Gastroesophageal sphincter (tissue), 4 donors: Measurements from ENCODE around the gene SPRR2G. TPM values are rescaled to one million over a fixed set of nuclear protein-coding genes. Genes with fewer than 3 reads are reported as not detected.
"Not testable (repeated sequence)": the region's sequence is repeated elsewhere in the genome, so short reads cannot be mapped to it uniquely, and the experiment has no call there.

Experiments
- ATAC-seq: fragments of 150-250 bp; one replicate; pipeline ENCODE4 v1.9.1; 2016; ENCODE audit warnings: mild to moderate bottlenecking, moderate library complexity
- H3K27ac ChIP-seq, 4 donors: fragments of 200-600 bp; sonication (generic) in 3 of 4; 1 replicate in 3 of 4; 2 replicates in 1 of 4; pipeline ENCODE4 v1.5.1; 2016 to 2019
- H3K27me3 ChIP-seq: fragments of 200-600 bp; sonication (generic); one replicate; pipeline ENCODE4 v1.5.1; 2019
- H3K36me3 ChIP-seq, 2 donors: fragments of 200-600 bp; sonication (generic); one replicate each; pipeline ENCODE4 v1.5.1; 2019; ENCODE audit warnings: control low read depth in 1 of 2
- H3K4me1 ChIP-seq, 3 donors: fragments of 200-600 bp; sonication (generic); 1 replicate in 2 of 3; 2 replicates in 1 of 3; pipeline ENCODE4 v1.5.1; 2016 to 2019; ENCODE audit warnings: control low read depth in 2 of 3
- H3K4me3 ChIP-seq, 2 donors: fragments of 200-600 bp; sonication (generic); one replicate each; pipeline ENCODE4 v1.5.1; 2019; ENCODE audit warnings: mild to moderate bottlenecking in 1 of 2, moderate library complexity in 1 of 2
- H3K9me3 ChIP-seq, 3 donors: fragments of 200-600 bp; sonication (generic); one replicate each; pipeline ENCODE4 v1.5.1; 2017 to 2019; ENCODE audit warnings: control low read depth in 2 of 3
- EP300 ChIP-seq: sonication (generic); formaldehyde crosslinking; IDR thresholded peaks from one replicate; pipeline ENCODE4 v1.6.1; 2017; ENCODE audit warnings: antibody characterized with exemption, mild to moderate bottlenecking
- POLR2A ChIP-seq, 2 donors: fragments of 450-650 bp; IDR thresholded peaks; one replicate each; pipeline ENCODE4 v1.6.1; 2017; ENCODE audit warnings: antibody characterized with exemption in 2 of 2, mild to moderate bottlenecking in 2 of 2, moderate library complexity in 1 of 2
- POLR2AphosphoS5 ChIP-seq: sonication (generic); formaldehyde crosslinking; IDR thresholded peaks from one replicate; pipeline ENCODE4 v1.6.1; 2017; ENCODE audit warnings: antibody characterized with exemption
- WGBS, 2 donors: methylation state at CpG; one replicate each; pipeline ENCODE4 v1.1.5; 2018; ENCODE audit warnings: low coverage in 1 of 2; 5-methylcytosine and 5-hydroxymethylcytosine counted together
- total RNA-seq, 4 donors: library from RNA; depleted of rRNA; stranded (reverse); fragments of >200 nt; gene quantifications; one replicate each; pipeline ENCODE4 v1.1.0, GENCODE V29; 2016
- TF ChIP-seq, protein P1 (sequence below), 4 experiments: fragments of 200-600 bp in 2 of 4; fragments of 450-650 bp in 2 of 4; sonication (generic) in 1 of 4; IDR thresholded peaks; one replicate each; pipeline ENCODE4 v1.5.1; 2017 to 2019; ENCODE audit warnings: antibody characterized with exemption in 4 of 4, mild to moderate bottlenecking in 2 of 4, moderate library complexity in 2 of 4

The SPRR2G gene
- total RNA-seq, 4 donors from 2014 or later, result not detected

DNA sequence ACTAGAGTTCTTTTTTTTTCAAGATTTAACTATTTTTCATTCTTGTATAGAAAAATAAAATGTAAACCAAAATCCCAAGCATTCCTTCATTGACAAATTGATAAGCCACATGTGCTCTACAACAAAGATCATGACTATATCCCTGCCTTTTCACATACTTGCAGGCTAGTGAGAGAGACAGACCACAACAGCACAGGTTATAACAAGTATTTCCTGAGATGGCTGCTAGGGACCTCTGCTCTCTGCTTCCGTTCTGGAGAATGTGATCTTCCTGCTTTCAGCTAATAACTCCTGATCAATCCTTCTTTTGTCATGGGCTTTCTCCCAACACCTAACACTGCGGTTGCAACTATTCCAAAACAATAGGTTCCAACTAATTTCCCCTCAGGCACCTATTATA is 23.4 kb downstream of the SPRR2G start:
- no peaks in the 10 kb centered on the region for H3K36me3 ChIP-seq
- H3K27ac ChIP-seq, result no peak overlapping the region
- H3K4me3 ChIP-seq, result no peak overlapping the region
- ATAC-seq, result no peak
- H3K9me3 ChIP-seq, result peaks cover 0 to 26% (median 0%) of the 10 kb centered on the region in 3 donors
- TF ChIP-seq POLR2AphosphoS5 (no peak), EP300 (no peak), POLR2A (IDR thresholded peaks at IDR 0.05) (no peak)
- TF ChIP-seq, protein P1, sequence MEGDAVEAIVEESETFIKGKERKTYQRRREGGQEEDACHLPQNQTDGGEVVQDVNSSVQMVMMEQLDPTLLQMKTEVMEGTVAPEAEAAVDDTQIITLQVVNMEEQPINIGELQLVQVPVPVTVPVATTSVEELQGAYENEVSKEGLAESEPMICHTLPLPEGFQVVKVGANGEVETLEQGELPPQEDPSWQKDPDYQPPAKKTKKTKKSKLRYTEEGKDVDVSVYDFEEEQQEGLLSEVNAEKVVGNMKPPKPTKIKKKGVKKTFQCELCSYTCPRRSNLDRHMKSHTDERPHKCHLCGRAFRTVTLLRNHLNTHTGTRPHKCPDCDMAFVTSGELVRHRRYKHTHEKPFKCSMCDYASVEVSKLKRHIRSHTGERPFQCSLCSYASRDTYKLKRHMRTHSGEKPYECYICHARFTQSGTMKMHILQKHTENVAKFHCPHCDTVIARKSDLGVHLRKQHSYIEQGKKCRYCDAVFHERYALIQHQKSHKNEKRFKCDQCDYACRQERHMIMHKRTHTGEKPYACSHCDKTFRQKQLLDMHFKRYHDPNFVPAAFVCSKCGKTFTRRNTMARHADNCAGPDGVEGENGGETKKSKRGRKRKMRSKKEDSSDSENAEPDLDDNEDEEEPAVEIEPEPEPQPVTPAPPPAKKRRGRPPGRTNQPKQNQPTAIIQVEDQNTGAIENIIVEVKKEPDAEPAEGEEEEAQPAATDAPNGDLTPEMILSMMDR (IDR thresholded peaks at IDR 0.05), result no peak
- no peaks in the 10 kb centered on the region for H3K4me1 ChIP-seq
- no peaks in the 10 kb centered on the region for H3K27me3 ChIP-seq
- WGBS, 2 donors, result 36 to 53% methylated on average over 2 of the region's 2 CpGs

DNA sequence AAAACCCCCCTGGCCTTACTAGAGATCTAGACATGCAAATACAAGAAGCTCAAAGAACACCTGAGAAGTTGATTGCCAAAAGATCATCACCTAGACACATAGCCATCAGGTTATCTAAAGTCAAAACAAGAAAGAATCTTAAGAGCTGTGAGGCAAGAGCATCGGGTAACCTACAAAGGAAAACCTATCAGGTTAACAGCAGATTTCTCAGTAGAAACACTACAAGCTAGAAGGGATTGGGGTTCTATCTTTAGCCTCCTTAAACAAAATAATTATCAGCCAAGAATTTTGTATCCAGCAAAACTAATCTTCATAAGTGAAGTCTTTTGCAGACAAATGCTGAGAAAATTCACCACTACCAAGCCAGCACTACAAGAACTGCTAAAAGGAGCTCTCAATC is 25.2 kb downstream of the SPRR2G start:
- H3K4me1 ChIP-seq, result no peaks in the 10 kb centered on the region
- H3K36me3 ChIP-seq, result no peaks in the 10 kb centered on the region
- 89 to 100% methylated on average over 1 of the region's 1 CpG for WGBS, 2 donors
- H3K9me3 ChIP-seq, result peaks cover 0 to 26% (median 0%) of the 10 kb centered on the region in 3 donors
- no peak for ATAC-seq
- no peak overlapping the region for H3K27ac ChIP-seq
- TF ChIP-seq, protein P1 (IDR thresholded peaks at IDR 0.05), result no peak
- TF ChIP-seq POLR2AphosphoS5, result no peak
- TF ChIP-seq EP300, result no peak
- no peak for TF ChIP-seq POLR2A (IDR thresholded peaks at IDR 0.05)
- no peak overlapping the region for H3K4me3 ChIP-seq
- H3K27me3 ChIP-seq, result no peaks in the 10 kb centered on the region

DNA sequence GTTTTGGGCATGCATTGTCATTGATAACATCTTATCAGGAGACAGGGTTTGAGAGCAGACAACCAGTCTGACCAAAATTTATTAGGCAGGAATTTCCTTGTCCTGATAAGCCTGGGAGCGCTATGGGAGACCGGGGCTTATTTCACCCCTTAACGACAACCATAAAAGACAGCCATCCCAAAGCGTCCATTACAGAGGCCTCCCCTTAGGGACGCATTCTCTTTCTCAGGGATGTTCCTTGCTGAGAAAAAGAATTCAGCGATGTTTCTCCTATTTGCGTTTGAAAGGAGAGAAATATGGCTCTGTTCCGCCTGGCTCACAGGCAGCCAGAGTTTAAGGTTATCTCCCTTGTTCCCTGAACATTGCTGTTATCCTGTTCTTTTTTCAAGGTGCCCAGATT is 26.9 kb downstream of the SPRR2G start:
- H3K27ac ChIP-seq, H3K36me3 ChIP-seq, H3K27me3 ChIP-seq, ATAC-seq, H3K4me1 ChIP-seq, H3K4me3 ChIP-seq: not testable (repeated sequence)
- peaks cover 0 to 26% (median 0%) of the 10 kb centered on the region in 3 donors for H3K9me3 ChIP-seq
- 79 to 88% methylated on average over 5 to 8 of the region's 8 CpGs for WGBS, 2 donors

DNA sequence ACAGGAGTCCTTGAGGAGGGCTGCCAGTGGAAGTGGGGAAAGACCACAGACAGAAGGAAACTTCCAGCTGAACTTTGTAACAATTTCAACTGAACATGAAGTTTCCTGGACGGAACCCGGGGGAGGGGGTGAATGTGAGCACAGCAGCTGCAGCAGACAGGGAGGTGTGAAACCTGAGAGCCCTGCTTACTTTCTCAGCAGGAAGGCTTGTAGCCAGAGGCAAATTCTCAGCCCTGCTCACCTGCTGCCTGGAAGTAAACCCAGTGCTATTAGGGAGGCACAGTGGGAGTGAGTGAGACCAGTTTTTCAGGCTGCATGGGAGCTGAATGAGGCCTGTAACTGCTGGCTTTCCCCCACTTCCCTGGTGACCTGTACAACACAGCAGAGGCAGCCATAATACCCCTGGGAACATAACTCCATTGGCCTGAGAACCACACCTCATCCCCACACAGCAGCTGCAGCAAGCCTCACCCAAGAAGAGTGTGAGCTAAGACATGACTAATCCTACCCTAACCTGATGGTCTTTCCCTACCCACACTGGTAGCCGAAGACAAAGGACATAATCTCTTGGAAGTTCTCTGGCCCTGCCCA is 27.8 kb downstream of the SPRR2G start:
- no peaks in the 10 kb centered on the region for H3K27me3 ChIP-seq
- H3K36me3 ChIP-seq, result no peaks in the 10 kb centered on the region
- TF ChIP-seq POLR2A (IDR thresholded peaks at IDR 0.05), result no peak
- TF ChIP-seq, protein P1 (IDR thresholded peaks at IDR 0.05), result no peak
- TF ChIP-seq EP300, result no peak
- no peak for TF ChIP-seq POLR2AphosphoS5
- ATAC-seq, result no peak
- no peak overlapping the region for H3K27ac ChIP-seq
- no peak overlapping the region for H3K4me3 ChIP-seq
- H3K4me1 ChIP-seq, result no peaks in the 10 kb centered on the region
- WGBS, 2 donors, result 22 to 30% methylated on average over 3 of the region's 3 CpGs
- H3K9me3 ChIP-seq, result peaks cover 0 to 26% (median 0%) of the 10 kb centered on the region in 3 donors

DNA sequence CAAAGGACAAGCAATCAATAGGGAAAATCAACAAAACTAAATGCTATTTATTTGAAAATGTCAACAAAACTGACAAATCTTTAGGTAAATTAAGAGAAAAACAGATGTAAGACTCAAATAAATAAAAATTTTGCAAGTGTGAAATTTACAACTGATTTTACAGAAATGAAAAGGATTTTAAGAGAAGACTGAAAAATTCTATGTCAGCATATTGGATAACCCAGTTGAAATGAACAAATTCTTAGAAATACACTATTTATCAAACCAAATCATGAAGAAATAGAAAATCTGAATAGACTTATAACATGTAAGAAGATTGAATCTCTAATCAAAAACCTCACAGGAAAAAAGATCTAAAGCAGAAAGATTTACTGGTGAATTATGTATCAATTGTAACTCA is 29.7 kb downstream of the SPRR2G start:
- Histone ChIP-seq H3K27me3 (no peaks in the 10 kb centered on the region), H3K9me3 (peaks cover 0 to 26% (median 0%) of the 10 kb centered on the region in 3 donors), H3K27ac (no peak overlapping the region), H3K4me1 (no peaks in the 10 kb centered on the region), H3K4me3 (no peak overlapping the region), H3K36me3 (no peaks in the 10 kb centered on the region)
- no peak for ATAC-seq
- TF ChIP-seq EP300, result no peak
- no peak for TF ChIP-seq POLR2AphosphoS5
- TF ChIP-seq, protein P1 (IDR thresholded peaks at IDR 0.05), result no peak
- TF ChIP-seq POLR2A (IDR thresholded peaks at IDR 0.05), result no peak
